CD4-positive, CD25-positive, alpha-beta regulatory T cell (primary cell): ENCODE measurements around the gene KANSL1L. TPM values are rescaled to one million over a fixed set of nuclear protein-coding genes. Genes with fewer than 3 reads are reported as not detected.
A peak's percentile ranks its signal among the peaks of the same experiment; 100 is the strongest.
"Not testable (repeated sequence)": the region's sequence is repeated elsewhere in the genome, so short reads cannot be mapped to it uniquely, and the experiment has no call there.

Experiments
- ATAC-seq, 2 donors: fragments of 150-1000 bp; cut with Tn5 transposase; one replicate each; pipeline ENCODE4 v1.10.0; 2021; ENCODE audit warnings: low read depth in 2 of 2, moderate number of reproducible peaks in 2 of 2, moderate library complexity in 1 of 2
- DNase-seq, 3 donors: peaks; one replicate each; pipeline versions ENCODE4 v3.0.0 to v3.0.0-alpha.2; 2012 to 2022; ENCODE audit warnings: mixed read lengths in 1 of 3
- H3K27ac ChIP-seq: one replicate; pipeline ENCODE4 v1.7.0; 2013; ENCODE audit warnings: mild to moderate bottlenecking, low read length; ENCODE audit not compliant: insufficient read depth, poor library complexity, severe bottlenecking
- H3K27me3 ChIP-seq: one replicate; pipeline ENCODE4 v1.7.0; 2013; ENCODE audit warnings: low read length; ENCODE audit not compliant: control insufficient read depth, insufficient read depth
- H3K36me3 ChIP-seq: one replicate; pipeline ENCODE4 v1.7.0; 2013; ENCODE audit warnings: mild to moderate bottlenecking, low read length, moderate library complexity; ENCODE audit not compliant: control insufficient read depth, insufficient read depth
- H3K4me1 ChIP-seq: 2 replicates; pipeline ENCODE4 v1.7.0; 2013; ENCODE audit warnings: mild to moderate bottlenecking, low read length; ENCODE audit not compliant: insufficient read depth, control insufficient read depth, poor library complexity, severe bottlenecking
- H3K4me3 ChIP-seq: one replicate; pipeline ENCODE4 v1.7.0; 2013; ENCODE audit warnings: low read depth, mild to moderate bottlenecking, low read length, moderate library complexity
- H3K9me3 ChIP-seq, 2 experiments: 1 replicate in 1 of 2; 2 replicates in 1 of 2; pipeline ENCODE4 v1.7.0; 2013; ENCODE audit warnings: low read length in 2 of 2, mild to moderate bottlenecking in 1 of 2, moderate library complexity in 1 of 2; ENCODE audit not compliant: control insufficient read depth in 2 of 2
- H3K27ac Mint-ChIP-seq, 3 donors: one replicate each; pipeline ENCODE4 v1.8.0; 2020 to 2022; ENCODE audit warnings: mild to moderate bottlenecking in 3 of 3, mixed read lengths in 3 of 3, moderate library complexity in 2 of 3
- H3K27me3 Mint-ChIP-seq: one replicate; pipeline ENCODE4 v1.8.0; 2022; ENCODE audit warnings: mild to moderate bottlenecking, mixed read lengths
- H3K36me3 Mint-ChIP-seq: one replicate; pipeline ENCODE4 v1.8.0; 2020; ENCODE audit warnings: mixed read lengths
- H3K4me1 Mint-ChIP-seq, 4 donors: one replicate each; pipeline ENCODE4 v1.8.0; 2020 to 2022; ENCODE audit warnings: mixed read lengths in 4 of 4, mild to moderate bottlenecking in 1 of 4
- H3K4me3 Mint-ChIP-seq, 4 donors: one replicate each; pipeline ENCODE4 v1.8.0; 2020 to 2022; ENCODE audit warnings: mild to moderate bottlenecking in 4 of 4, mixed read lengths in 4 of 4, moderate library complexity in 3 of 4
- H3K9me3 Mint-ChIP-seq, 7 donors: one replicate each; pipeline ENCODE4 v1.8.0; 2020 to 2022; ENCODE audit warnings: mixed read lengths in 7 of 7, mild to moderate bottlenecking in 3 of 7, moderate library complexity in 2 of 7
- polyA plus RNA-seq, 4 donors: library from polyadenylated mRNA; unstranded; fragments of 300-500 nt; fragmentation: Illumina TruSeq; gene quantifications; one replicate each; pipeline ENCODE4 v1.2.3, GENCODE V29; 2021
- total RNA-seq: library from RNA; stranded (reverse); gene quantifications from one replicate; pipeline ENCODE4 v1.2.3, GENCODE V29; 2022

Gene KANSL1L
- total and polyA plus RNA-seq, 5 donors from 2014 or later: 0.49 to 7.3 (median 0.96) TPM

DNA sequence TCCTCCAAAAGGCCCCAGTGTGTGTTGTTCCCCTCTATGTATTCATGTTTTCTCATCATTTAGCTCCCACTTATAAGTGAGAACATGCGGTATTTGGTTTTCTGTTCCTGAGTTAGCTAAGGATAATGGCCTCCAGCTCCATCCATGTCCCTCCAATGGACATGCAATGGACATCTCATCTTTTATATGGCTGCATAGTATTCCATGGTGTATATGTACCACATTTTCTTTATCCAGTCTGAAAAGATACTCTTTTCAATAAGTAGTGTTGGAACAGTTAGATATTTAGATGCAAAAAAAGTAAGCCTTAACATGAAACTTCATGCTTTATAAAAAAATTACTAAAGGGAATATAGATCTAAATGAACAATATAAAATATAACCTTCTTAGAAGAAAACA lies 5.9 kb upstream of the KANSL1L start:
- H3K4me3 Mint-ChIP-seq, H3K9me3 Mint-ChIP-seq, H3K27ac Mint-ChIP-seq, H3K36me3 Mint-ChIP-seq, H3K27ac ChIP-seq, H3K4me3 ChIP-seq, H3K36me3 ChIP-seq, ATAC-seq, DNase-seq, H3K4me1 Mint-ChIP-seq, H3K4me1 ChIP-seq, H3K9me3 ChIP-seq: not testable (repeated sequence)
- H3K27me3 Mint-ChIP-seq: peaks cover 74% of the 10 kb centered on the region
- peaks cover 12% of the 10 kb centered on the region for H3K27me3 ChIP-seq

DNA sequence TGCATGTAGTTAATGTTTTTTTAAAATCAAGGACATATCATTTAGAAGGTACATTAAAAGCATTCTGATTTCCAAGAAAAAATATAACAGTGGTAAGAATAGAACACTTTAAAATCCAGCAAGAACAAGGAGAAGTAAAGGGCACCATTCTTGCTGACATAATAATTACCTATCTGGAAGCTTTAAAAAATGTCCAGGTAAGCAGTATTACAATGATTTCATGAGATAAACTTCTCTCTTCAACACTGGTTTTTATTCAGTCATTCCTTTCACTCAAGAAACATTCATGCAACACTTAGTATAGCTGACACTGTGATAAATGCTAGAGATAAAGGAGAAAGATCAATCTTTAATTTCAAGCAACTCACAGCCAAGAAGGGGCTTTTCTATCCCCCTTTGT lies 2.9 kb upstream of the KANSL1L start:
- H3K36me3 Mint-ChIP-seq: no peaks in the 10 kb centered on the region
- H3K4me3 ChIP-seq: no peak overlapping the region
- H3K4me3 Mint-ChIP-seq: no peak overlapping the region
- DNase-seq (no peak), ATAC-seq (no peak)
- no peaks in the 10 kb centered on the region for H3K9me3 ChIP-seq
- no peaks in the 10 kb centered on the region for H3K36me3 ChIP-seq
- H3K27me3 Mint-ChIP-seq: peaks cover 61% of the 10 kb centered on the region
- peaks cover 7 to 22% (median 16%) of the 10 kb centered on the region in 4 donors for H3K4me1 Mint-ChIP-seq
- H3K4me1 ChIP-seq: peaks cover 16% of the 10 kb centered on the region
- H3K27ac Mint-ChIP-seq: no peak overlapping the region
- H3K27me3 ChIP-seq: peaks cover 7% of the 10 kb centered on the region
- H3K27ac ChIP-seq: no peak overlapping the region
- no peaks in the 10 kb centered on the region for H3K9me3 Mint-ChIP-seq

DNA sequence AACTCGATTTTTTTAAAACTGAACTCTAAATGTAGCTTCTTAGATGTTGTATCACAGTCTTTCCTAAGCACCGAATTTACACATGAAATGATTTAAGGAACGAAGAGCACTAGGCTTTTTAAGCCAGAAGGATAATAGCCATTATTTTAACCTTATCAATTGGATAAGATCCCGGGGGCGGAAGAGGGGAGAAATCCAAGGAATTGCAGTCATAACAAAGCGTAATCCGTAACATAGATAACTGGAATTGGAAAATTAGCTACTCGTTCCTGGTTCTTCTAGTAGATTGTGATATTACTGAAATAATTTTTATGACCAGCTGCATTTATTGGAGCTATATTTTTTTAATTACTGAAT lies 988 bp upstream of the KANSL1L start:
- H3K4me3 Mint-ChIP-seq: peak overlapping the region; percentile 93 to 99 (median 94)
- H3K9me3 Mint-ChIP-seq: no peaks in the 10 kb centered on the region
- H3K27ac Mint-ChIP-seq: peak overlapping the region; percentile 91 to 95 (median 92)
- H3K27me3 Mint-ChIP-seq: peaks cover 46% of the 10 kb centered on the region
- Histone ChIP-seq H3K4me3 (peak overlapping the region; percentile 66), H3K27me3 (no peaks in the 10 kb centered on the region), H3K9me3 (no peaks in the 10 kb centered on the region), H3K27ac (peak overlapping the region; percentile 69), H3K4me1 (peaks cover 22% of the 10 kb centered on the region), H3K36me3 (no peaks in the 10 kb centered on the region)
- DNase-seq: no peak
- no peaks in the 10 kb centered on the region for H3K36me3 Mint-ChIP-seq
- no peak for ATAC-seq
- H3K4me1 Mint-ChIP-seq: peaks cover 19 to 36% (median 23%) of the 10 kb centered on the region in 4 donors

DNA sequence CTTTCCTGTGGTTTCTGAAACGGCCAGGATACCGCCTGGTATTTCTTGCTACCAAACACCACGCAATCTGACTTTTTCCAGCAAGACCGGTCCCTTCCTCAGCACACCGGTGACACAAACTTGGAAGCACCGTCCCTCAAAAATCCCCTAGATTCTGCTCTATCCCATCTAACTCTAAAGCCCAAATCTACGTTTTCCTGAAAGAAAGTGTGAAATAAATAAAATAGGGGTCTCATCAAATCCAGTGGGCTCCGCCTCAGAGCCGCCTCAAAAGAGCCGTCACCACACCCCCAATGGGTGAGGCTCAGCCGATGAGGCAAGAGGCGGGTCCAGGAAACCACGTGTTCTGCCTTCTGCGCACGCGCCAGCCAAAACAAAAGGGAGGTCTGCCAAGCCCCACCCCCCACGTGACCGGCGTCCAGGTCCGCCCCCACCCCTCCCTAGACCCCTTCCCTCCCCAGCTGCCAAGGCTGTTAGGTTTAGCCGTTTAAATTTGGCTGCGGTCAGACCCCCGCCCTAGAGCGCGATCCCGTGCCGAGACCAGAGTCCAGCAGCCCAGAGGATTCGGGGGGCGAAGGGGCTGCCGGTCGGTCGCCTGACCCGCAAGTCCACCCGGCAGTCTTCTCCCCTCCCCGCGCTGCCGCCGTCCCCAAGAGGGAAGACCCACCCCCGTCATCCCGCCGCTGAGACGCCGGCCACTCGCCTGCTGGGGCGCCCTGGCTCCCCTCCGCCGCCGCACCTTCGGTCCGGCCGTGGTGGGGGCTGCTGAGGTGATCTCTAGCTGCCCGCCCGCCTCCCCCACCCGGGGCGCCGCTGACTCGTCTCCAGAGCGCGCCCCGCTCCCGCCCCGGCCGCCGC lies 534 bp downstream of the KANSL1L start:
- peak overlapping the region; percentile 98 for H3K4me3 ChIP-seq
- peak; percentile 73 to 76 for ATAC-seq
- H3K27ac ChIP-seq: peak overlapping the region; percentile 92
- Mint-ChIP-seq H3K4me1 (peaks cover 23 to 36% (median 27%) of the 10 kb centered on the region in 4 donors), H3K36me3 (no peaks in the 10 kb centered on the region), H3K4me3 (peak overlapping the region; percentile 96 to 99 (median 98)), H3K27me3 (peaks cover 31% of the 10 kb centered on the region), H3K9me3 (no peaks in the 10 kb centered on the region), H3K27ac (peak overlapping the region; percentile 98)
- H3K4me1 ChIP-seq: peaks cover 22% of the 10 kb centered on the region
- H3K27me3 ChIP-seq: no peaks in the 10 kb centered on the region
- H3K9me3 ChIP-seq: no peaks in the 10 kb centered on the region
- DNase-seq: peak; percentile 94 to 97 (median 96)
- H3K36me3 ChIP-seq: no peaks in the 10 kb centered on the region

DNA sequence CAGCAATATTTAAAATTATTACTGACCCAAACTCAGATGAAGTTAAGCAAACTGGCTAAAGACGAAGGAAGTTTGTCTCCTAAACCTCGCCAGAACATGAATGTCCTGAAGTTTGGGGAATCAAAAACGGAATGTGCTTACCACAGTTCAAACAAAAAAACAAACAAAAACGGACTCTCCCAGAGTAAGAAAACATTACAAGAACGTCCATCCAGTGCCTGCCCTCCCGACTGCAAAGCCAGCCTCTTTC lies 1.1 kb downstream of the KANSL1L start:
- peak overlapping the region; percentile 92 for H3K27ac ChIP-seq
- peaks cover 22% of the 10 kb centered on the region for H3K4me1 ChIP-seq
- peak overlapping the region; percentile 98 for H3K4me3 ChIP-seq
- DNase-seq (no peak), ATAC-seq (no peak)
- peaks cover 25% of the 10 kb centered on the region for H3K27me3 Mint-ChIP-seq
- no peaks in the 10 kb centered on the region for H3K36me3 Mint-ChIP-seq
- no peaks in the 10 kb centered on the region for H3K9me3 ChIP-seq
- no peaks in the 10 kb centered on the region for H3K27me3 ChIP-seq
- H3K4me1 Mint-ChIP-seq: peaks cover 23 to 36% (median 28%) of the 10 kb centered on the region in 4 donors
- H3K4me3 Mint-ChIP-seq: peak overlapping the region; percentile 96 to 99 (median 98)
- no peaks in the 10 kb centered on the region for H3K9me3 Mint-ChIP-seq
- H3K27ac Mint-ChIP-seq: peak overlapping the region; percentile 98
- H3K36me3 ChIP-seq: no peaks in the 10 kb centered on the region

DNA sequence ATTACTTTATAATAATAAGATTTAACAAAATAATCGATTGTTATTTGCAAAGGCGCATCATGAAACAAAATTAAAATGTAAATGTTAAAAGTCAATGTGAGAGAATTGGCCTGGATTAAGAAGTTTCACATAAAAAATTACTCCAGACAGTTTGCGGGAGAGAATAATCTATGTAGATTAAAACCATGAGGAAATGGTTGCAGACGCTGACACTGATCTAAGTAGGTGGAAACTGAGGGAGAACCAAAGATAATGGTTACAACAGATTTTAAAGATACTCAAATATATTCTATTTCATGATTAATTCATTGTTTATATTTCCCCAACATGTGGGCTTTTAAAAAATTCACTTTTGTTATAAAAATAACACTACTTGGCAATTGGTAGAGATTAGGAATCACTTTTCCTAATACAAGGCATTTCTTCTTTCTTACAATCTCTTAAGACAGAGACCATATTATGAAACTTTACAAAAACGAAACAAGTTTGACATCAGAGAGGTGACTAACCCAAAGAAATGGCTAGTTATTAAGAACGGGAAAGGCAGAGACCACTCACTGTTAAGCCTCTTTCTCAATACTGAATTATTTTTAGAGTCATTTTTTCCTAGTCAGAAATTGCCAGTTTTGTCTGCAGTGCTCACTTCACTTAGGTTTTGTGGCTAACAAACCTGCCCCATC lies 1.6 kb downstream of the KANSL1L start:
- Histone ChIP-seq H3K36me3 (no peaks in the 10 kb centered on the region), H3K27me3 (no peaks in the 10 kb centered on the region), H3K27ac (peak overlapping the region; percentile 92), H3K9me3 (no peaks in the 10 kb centered on the region), H3K4me3 (peak overlapping the region; percentile 98), H3K4me1 (peaks cover 22% of the 10 kb centered on the region)
- Mint-ChIP-seq H3K27ac (peak overlapping the region; percentile 98), H3K4me1 (peaks cover 23 to 36% (median 28%) of the 10 kb centered on the region in 4 donors), H3K9me3 (no peaks in the 10 kb centered on the region), H3K27me3 (peaks cover 23% of the 10 kb centered on the region), H3K4me3 (peak overlapping the region; percentile 96 to 99 (median 98)), H3K36me3 (no peaks in the 10 kb centered on the region)
- DNase-seq (peak in 2 of 3 donors; percentile 12 to 49), ATAC-seq (no peak)

DNA sequence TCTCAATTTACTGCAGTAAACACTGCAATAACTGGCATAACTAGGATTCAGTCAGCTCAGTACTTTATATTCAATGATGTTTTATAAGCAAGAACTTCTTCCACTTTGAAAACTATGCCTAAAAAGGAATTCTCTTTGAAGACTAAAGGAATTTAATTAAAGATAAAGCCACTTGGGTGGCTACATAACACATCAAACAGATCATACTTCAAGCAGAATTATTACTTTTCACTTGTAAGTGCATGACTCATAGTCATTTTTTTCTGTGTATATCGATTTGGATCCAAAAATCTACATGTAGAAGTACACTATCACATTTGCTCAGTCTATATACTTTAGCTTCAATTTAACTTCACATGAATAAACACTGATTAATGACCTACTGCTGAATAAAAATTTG lies 4.0 kb downstream of the KANSL1L start:
- H3K27ac Mint-ChIP-seq: no peak overlapping the region
- Histone ChIP-seq H3K4me3 (no peak overlapping the region), H3K27me3 (no peaks in the 10 kb centered on the region), H3K9me3 (no peaks in the 10 kb centered on the region), H3K36me3 (no peaks in the 10 kb centered on the region), H3K4me1 (peaks cover 21% of the 10 kb centered on the region), H3K27ac (no peak overlapping the region)
- H3K9me3 Mint-ChIP-seq: peaks cover 0 to 1% (median 0%) of the 10 kb centered on the region in 7 donors
- H3K4me3 Mint-ChIP-seq: no peak overlapping the region
- ATAC-seq (no peak), DNase-seq (no peak)
- H3K27me3 Mint-ChIP-seq: peaks cover 15% of the 10 kb centered on the region
- peaks cover 27 to 43% (median 32%) of the 10 kb centered on the region in 4 donors for H3K4me1 Mint-ChIP-seq
- no peaks in the 10 kb centered on the region for H3K36me3 Mint-ChIP-seq
